ENCODE measurements around the gene NLK.

GRCh38 chr17:28170771-28171170, 128.3 kb downstream of the NLK start:
- TF ChIP-seq CTCF (conservative IDR thresholded peaks at IDR 0.05 in 1 of 2, IDR thresholded peaks at IDR 0.05 in 1 of 2; ENCODE audit: low read depth in 1 of 2, low read length in 2 of 2): no peak
- TF ChIP-seq EZH2 (IDR thresholded peaks at IDR 0.05; ENCODE audit: low read length, missing control alignments): no peak

Data from fibroblast of lung (primary cell).